ENCODE data around the gene SCPEP1.
A peak's percentile ranks its signal among the peaks of the same experiment; 100 is the strongest.

The SCPEP1 gene

GRCh38 chr17:57004944-57005579 is 27.1 kb downstream of the SCPEP1 start:
- no peak for DNase-seq

GRCh38 chr17:57006040-57006439 is 28.1 kb downstream of the SCPEP1 start:
- DNase-seq = no peak

- no peak for DNase-seq
Measured at GRCh38 chr17:57008958-57009357, 31.0 kb downstream of the SCPEP1 start.

GRCh38 chr17:57009737-57010445 is 32.0 kb downstream of the SCPEP1 start:
- peak; percentile 27 to 72 for DNase-seq

- no peak for DNase-seq
Measured at GRCh38 chr17:57010487-57010886, 32.6 kb downstream of the SCPEP1 start.

GRCh38 chr17:57011491-57012015 is 33.6 kb downstream of the SCPEP1 start:
- DNase-seq = no peak

GRCh38 chr17:57016071-57016763 is 38.3 kb downstream of the SCPEP1 start:
- DNase-seq = no peak

- no peak for DNase-seq
Measured at GRCh38 chr17:57016764-57017116, 38.8 kb downstream of the SCPEP1 start.

- DNase-seq = no peak
Measured at GRCh38 chr17:57017625-57018024, 39.7 kb downstream of the SCPEP1 start.

- no peak for DNase-seq
Measured at GRCh38 chr17:57020208-57020607, 42.3 kb downstream of the SCPEP1 start.

GRCh38 chr17:57021226-57021940 is 43.5 kb downstream of the SCPEP1 start:
- DNase-seq = no peak

- DNase-seq = no peak
Measured at GRCh38 chr17:57025876-57026275, 47.9 kb downstream of the SCPEP1 start.

GRCh38 chr17:57027852-57028251 is 49.9 kb downstream of the SCPEP1 start:
- DNase-seq = no peak

- no peak for DNase-seq
Measured at GRCh38 chr17:57032343-57032742, 54.4 kb downstream of the SCPEP1 start.

GRCh38 chr17:57033296-57033695 is 55.4 kb downstream of the SCPEP1 start:
- DNase-seq = no peak

GRCh38 chr17:57034807-57035754 is 57.1 kb downstream of the SCPEP1 start:
- DNase-seq = no peak

- DNase-seq = peak in 1 of 2 experiments; percentile 31
Measured at GRCh38 chr17:57035971-57036481, 58.1 kb downstream of the SCPEP1 start.

GRCh38 chr17:57037411-57037810 is 59.5 kb downstream of the SCPEP1 start:
- DNase-seq = no peak

GRCh38 chr17:57038486-57038885 is 60.6 kb downstream of the SCPEP1 start:
- no peak for DNase-seq

GRCh38 chr17:57040571-57040970 is 62.6 kb downstream of the SCPEP1 start:
- no peak for DNase-seq

GRCh38 chr17:57043276-57043675 is 65.3 kb downstream of the SCPEP1 start:
- DNase-seq = no peak
